ENCODE results near the gene PCCA.
"Not testable (repeated sequence)": the region's sequence is repeated elsewhere in the genome, so short reads cannot be mapped to it uniquely, and the experiment has no call there.

The PCCA gene

DNA sequence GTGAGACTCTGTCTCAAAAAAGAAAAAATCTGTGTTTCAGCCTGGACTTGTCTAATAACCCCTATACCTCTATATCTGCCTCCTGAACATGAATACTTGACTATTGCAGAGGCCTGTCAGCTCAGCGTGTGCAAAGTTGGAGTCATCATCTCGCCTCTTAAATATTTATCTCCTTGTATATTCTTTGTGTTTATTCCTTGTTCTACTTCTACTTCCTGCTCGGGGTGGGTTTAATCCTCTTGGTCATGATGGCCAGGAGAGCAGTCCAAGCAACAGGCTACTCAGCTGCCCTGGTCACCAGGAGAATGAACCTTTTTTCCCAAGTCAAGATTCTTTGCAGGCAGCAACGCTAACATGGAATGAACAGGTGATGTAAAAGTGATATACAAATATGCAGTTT is 119.1 kb downstream of the PCCA start:
- Mint-ChIP-seq H3K4me3 (no peak overlapping the region), H3K27ac (no peak overlapping the region), H3K4me1 (peaks cover 13% of the 10 kb centered on the region), H3K36me3 (peaks cover 19% of the 10 kb centered on the region), H3K9me3 (peaks cover 3% of the 10 kb centered on the region), H3K27me3 (no peaks in the 10 kb centered on the region)
- no peak for ATAC-seq (ENCODE audit: low read depth)
- DNase-seq (ENCODE audit: low spot score in 2 of 2) = no peak

- H3K27me3 Mint-ChIP-seq = no peaks in the 10 kb centered on the region
- H3K9me3 Mint-ChIP-seq = peaks cover 4% of the 10 kb centered on the region
- H3K36me3 Mint-ChIP-seq = peaks cover 19% of the 10 kb centered on the region
- H3K4me3 Mint-ChIP-seq = no peak overlapping the region
- ATAC-seq (ENCODE audit: low read depth) (no peak), DNase-seq (ENCODE audit: low spot score in 2 of 2) (no peak)
- H3K4me1 Mint-ChIP-seq = peaks cover 12% of the 10 kb centered on the region
- H3K27ac Mint-ChIP-seq = no peak overlapping the region
Measured at GRCh38 chr13:100208626-100209025, 119.7 kb downstream of the PCCA start.

- H3K27ac Mint-ChIP-seq = no peak overlapping the region
- H3K4me3 Mint-ChIP-seq = no peak overlapping the region
- peaks cover 27% of the 10 kb centered on the region for H3K36me3 Mint-ChIP-seq
- peaks cover 6% of the 10 kb centered on the region for H3K9me3 Mint-ChIP-seq
- DNase-seq (ENCODE audit: low spot score in 2 of 2) (no peak), ATAC-seq (ENCODE audit: low read depth) (no peak)
- no peaks in the 10 kb centered on the region for H3K27me3 Mint-ChIP-seq
- peaks cover 8% of the 10 kb centered on the region for H3K4me1 Mint-ChIP-seq
Measured at GRCh38 chr13:100209857-100210825, 121.2 kb downstream of the PCCA start.

- H3K9me3 Mint-ChIP-seq = peaks cover 6% of the 10 kb centered on the region
- no peaks in the 10 kb centered on the region for H3K27me3 Mint-ChIP-seq
- no peak overlapping the region for H3K4me3 Mint-ChIP-seq
- ATAC-seq (ENCODE audit: low read depth) (no peak), DNase-seq (ENCODE audit: low spot score in 2 of 2) (no peak)
- peaks cover 30% of the 10 kb centered on the region for H3K36me3 Mint-ChIP-seq
- H3K4me1 Mint-ChIP-seq = peaks cover 8% of the 10 kb centered on the region
- no peak overlapping the region for H3K27ac Mint-ChIP-seq
Measured at GRCh38 chr13:100211016-100211710, 122.3 kb downstream of the PCCA start.

DNA sequence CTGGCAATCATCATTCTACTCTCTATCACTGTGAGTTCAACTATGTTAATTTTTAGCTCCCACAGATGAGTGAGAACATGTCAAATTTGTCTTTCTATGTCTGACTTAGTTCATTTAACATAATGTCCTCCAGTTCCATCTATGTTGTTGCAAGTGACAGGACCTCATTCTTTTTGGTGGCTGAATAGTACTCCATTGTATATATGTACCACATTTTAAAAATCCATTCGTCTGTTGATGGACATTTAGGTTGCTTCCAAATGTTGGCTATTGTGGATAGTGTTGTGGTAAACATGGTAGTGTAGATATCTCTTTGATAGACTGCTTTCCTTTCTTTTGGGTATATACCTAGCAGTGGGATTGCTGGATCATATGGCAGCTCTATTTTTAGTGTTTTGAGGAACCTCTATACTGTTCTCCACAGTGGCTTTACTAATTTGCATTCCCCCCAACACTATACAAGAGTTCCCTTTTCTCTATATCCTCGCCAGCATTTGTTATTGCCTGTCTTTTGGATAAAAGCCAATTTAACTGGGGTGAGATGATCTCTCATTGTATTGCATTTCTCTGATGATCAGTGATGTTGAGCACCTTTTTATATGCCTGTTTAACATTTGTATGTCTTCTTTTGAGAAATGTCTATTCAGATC is 124.1 kb downstream of the PCCA start:
- Mint-ChIP-seq H3K36me3 (peaks cover 32% of the 10 kb centered on the region), H3K27me3 (no peaks in the 10 kb centered on the region), H3K9me3 (peaks cover 6% of the 10 kb centered on the region), H3K4me1 (peaks cover 8% of the 10 kb centered on the region), H3K4me3 (no peak overlapping the region), H3K27ac (no peak overlapping the region)
- DNase-seq (ENCODE audit: low spot score in 2 of 2) (no peak), ATAC-seq (ENCODE audit: low read depth) (no peak)

DNA sequence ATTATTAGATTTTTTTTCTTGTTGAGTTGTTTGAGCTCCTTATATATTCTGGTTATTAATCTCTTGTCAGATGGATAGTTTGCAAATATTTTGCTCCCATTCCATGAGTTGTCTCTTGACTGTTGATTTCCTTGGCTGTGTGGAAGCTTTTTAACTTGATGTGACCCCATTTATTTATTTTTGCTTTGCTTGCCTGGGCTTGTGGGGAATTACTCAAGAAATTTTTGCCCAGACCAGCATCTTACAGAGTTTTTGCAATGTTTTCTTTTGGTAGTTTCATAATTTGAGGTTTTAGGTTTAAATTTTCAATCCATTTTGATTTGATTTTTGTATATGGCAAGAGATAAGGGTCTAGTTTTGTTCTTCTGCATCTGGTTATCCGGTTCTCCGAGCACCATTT is 124.7 kb downstream of the PCCA start:
- Mint-ChIP-seq H3K36me3 (peaks cover 33% of the 10 kb centered on the region), H3K4me1 (peaks cover 8% of the 10 kb centered on the region), H3K27me3 (no peaks in the 10 kb centered on the region), H3K27ac (no peak overlapping the region), H3K9me3 (peaks cover 6% of the 10 kb centered on the region), H3K4me3 (no peak overlapping the region)
- DNase-seq (ENCODE audit: low spot score in 2 of 2) (no peak), ATAC-seq (ENCODE audit: low read depth) (no peak)

GRCh38 chr13:100214886-100215285 is 126.0 kb downstream of the PCCA start:
- H3K4me1 Mint-ChIP-seq = peaks cover 8% of the 10 kb centered on the region
- no peak overlapping the region for H3K4me3 Mint-ChIP-seq
- peaks cover 35% of the 10 kb centered on the region for H3K36me3 Mint-ChIP-seq
- ATAC-seq (ENCODE audit: low read depth) (no peak), DNase-seq (ENCODE audit: low spot score in 2 of 2) (no peak)
- peaks cover 6% of the 10 kb centered on the region for H3K9me3 Mint-ChIP-seq
- H3K27me3 Mint-ChIP-seq = no peaks in the 10 kb centered on the region
- no peak overlapping the region for H3K27ac Mint-ChIP-seq

DNA sequence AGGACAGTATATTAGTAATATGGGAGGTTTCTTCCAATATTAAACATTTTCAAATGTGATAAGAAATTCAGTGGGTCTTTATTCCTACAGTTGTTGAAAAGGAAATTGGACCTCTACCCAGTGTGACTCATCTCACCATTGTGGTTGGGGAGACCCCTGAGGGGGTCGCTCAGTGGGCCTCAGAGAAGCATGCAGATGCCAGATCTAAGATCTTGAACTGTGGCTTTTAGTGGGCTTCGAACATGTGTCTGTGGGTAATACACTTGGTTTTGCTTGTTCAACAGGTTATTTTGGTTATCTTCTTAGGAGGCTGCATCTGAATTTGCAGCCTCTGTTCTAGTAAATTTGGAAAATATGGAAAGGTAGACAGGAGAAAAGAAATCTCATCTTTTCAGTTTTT is 132.3 kb downstream of the PCCA start:
- H3K36me3 Mint-ChIP-seq = peaks cover 15% of the 10 kb centered on the region
- no peak overlapping the region for H3K27ac Mint-ChIP-seq
- no peaks in the 10 kb centered on the region for H3K27me3 Mint-ChIP-seq
- no peak for DNase-seq (ENCODE audit: low spot score in 2 of 2)
- no peak for ATAC-seq (ENCODE audit: low read depth)
- H3K4me1 Mint-ChIP-seq = no peaks in the 10 kb centered on the region
- H3K9me3 Mint-ChIP-seq = no peaks in the 10 kb centered on the region
- no peak overlapping the region for H3K4me3 Mint-ChIP-seq

DNA sequence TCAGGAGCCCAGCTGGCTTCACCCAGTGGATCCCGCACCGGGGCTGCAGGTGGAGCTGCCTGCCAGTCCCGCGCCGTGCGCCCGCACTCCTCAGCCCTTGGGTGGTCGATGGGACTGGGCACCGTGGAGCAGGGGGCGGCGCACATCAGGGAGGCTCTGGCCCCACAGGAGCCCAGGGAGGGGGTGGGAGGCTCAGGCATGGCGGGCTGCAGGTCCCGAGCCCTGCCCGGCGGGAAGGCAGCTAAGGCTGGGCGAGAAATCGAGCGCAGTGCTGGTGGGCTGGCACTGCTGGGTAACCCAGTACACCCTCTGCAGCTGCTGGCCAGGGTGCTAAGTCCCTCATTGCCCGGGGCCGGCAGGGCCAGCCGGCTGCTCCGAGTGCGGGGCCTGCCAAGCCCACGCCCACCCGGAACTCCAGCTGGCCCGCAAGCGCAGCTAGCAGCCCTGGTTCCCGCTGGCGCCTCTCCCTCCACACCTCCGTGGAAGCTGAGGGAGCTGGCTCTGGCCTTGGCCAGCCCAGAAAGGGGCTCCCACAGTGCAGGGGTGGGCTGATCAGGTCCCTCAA is 135.2 kb downstream of the PCCA start:
- not testable (repeated sequence) for H3K36me3 Mint-ChIP-seq; DNase-seq (ENCODE audit: low spot score in 2 of 2); H3K27me3 Mint-ChIP-seq; H3K27ac Mint-ChIP-seq; ATAC-seq (ENCODE audit: low read depth); H3K9me3 Mint-ChIP-seq; H3K4me3 Mint-ChIP-seq; H3K4me1 Mint-ChIP-seq

GRCh38 chr13:100229603-100230002 is 140.7 kb downstream of the PCCA start:
- ATAC-seq (ENCODE audit: low read depth) (no peak), DNase-seq (ENCODE audit: low spot score in 2 of 2) (no peak)
- Mint-ChIP-seq H3K4me1 (no peaks in the 10 kb centered on the region), H3K9me3 (no peaks in the 10 kb centered on the region), H3K36me3 (peaks cover 1% of the 10 kb centered on the region), H3K27me3 (no peaks in the 10 kb centered on the region), H3K27ac (no peak overlapping the region), H3K4me3 (no peak overlapping the region)

DNA sequence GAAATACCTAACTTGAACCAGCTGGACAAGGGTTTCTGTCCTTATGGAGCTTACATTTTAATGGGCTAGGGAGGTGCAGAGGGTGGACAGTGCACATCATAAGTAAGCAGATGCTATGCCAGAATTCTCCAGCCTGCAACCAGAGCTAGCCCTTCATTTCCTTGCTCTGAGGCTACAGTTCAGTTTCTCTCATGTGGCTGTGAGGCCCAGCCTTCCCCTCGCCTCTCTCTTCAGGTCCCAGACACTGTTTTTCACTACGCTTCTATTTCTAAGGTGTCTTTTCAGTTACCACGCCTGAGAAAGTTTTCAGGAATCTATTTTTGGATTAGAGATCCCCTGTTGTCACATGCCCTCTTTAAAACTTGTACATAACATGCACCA is 141.9 kb downstream of the PCCA start:
- Mint-ChIP-seq H3K27ac (no peak overlapping the region), H3K36me3 (no peaks in the 10 kb centered on the region), H3K4me1 (peaks cover 5% of the 10 kb centered on the region), H3K4me3 (no peak overlapping the region), H3K9me3 (no peaks in the 10 kb centered on the region), H3K27me3 (no peaks in the 10 kb centered on the region)
- DNase-seq (ENCODE audit: low spot score in 2 of 2) = no peak
- no peak for ATAC-seq (ENCODE audit: low read depth)

DNA sequence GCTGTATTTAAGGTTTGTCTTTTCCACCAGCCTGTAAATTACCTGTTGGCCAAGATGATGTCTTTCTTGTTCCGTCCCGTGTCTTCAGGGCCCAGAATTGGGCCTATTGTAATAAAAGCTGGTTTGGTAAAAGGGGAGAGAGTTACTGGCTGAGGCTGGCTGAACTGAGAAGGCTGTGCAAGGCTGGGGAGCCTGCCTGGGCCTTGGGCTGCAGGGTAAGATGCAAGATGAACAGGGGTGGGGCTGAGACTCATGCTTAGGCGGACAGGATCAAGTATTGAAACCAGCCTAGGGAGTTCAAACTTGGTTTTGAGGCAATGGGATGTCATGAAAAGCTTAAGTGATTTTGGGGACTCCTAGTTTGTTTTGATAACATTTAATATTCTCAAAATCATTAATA is 142.3 kb downstream of the PCCA start:
- H3K9me3 Mint-ChIP-seq = no peaks in the 10 kb centered on the region
- peaks cover 5% of the 10 kb centered on the region for H3K4me1 Mint-ChIP-seq
- ATAC-seq (ENCODE audit: low read depth) (no peak), DNase-seq (ENCODE audit: low spot score in 2 of 2) (no peak)
- no peaks in the 10 kb centered on the region for H3K36me3 Mint-ChIP-seq
- H3K27me3 Mint-ChIP-seq = no peaks in the 10 kb centered on the region
- no peak overlapping the region for H3K4me3 Mint-ChIP-seq
- no peak overlapping the region for H3K27ac Mint-ChIP-seq

DNA sequence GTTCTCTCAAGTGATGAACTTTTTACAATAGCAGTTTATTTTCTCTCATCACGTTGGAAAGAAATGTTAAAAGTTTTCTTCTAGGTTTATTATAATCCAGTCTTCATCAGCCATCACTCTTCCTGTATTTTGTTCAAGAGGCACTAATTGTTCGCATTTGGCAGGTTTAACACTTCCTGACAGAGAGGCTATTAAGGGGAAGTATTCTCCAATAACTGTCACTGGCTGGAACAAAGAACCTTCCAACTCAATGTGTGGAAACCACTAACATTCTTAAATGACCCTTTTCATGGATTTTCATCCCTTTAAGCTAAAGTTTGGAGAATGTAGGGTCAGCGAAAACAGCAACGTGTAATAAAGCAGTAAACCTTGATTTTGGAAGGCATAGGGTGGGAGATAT is 145.1 kb downstream of the PCCA start:
- DNase-seq (ENCODE audit: low spot score in 2 of 2) (no peak), ATAC-seq (ENCODE audit: low read depth) (no peak)
- H3K27me3 Mint-ChIP-seq = no peaks in the 10 kb centered on the region
- H3K4me1 Mint-ChIP-seq = peaks cover 5% of the 10 kb centered on the region
- H3K36me3 Mint-ChIP-seq = peaks cover 3% of the 10 kb centered on the region
- H3K4me3 Mint-ChIP-seq = no peak overlapping the region
- no peaks in the 10 kb centered on the region for H3K9me3 Mint-ChIP-seq
- H3K27ac Mint-ChIP-seq = no peak overlapping the region
